ENCODE results near the gene MTAP.

MTAP gene

GRCh38 chr9:21969951-21970799, 167.7 kb downstream of the MTAP start:
- DNase-seq (ENCODE audit: low spot score): no peak

DNA sequence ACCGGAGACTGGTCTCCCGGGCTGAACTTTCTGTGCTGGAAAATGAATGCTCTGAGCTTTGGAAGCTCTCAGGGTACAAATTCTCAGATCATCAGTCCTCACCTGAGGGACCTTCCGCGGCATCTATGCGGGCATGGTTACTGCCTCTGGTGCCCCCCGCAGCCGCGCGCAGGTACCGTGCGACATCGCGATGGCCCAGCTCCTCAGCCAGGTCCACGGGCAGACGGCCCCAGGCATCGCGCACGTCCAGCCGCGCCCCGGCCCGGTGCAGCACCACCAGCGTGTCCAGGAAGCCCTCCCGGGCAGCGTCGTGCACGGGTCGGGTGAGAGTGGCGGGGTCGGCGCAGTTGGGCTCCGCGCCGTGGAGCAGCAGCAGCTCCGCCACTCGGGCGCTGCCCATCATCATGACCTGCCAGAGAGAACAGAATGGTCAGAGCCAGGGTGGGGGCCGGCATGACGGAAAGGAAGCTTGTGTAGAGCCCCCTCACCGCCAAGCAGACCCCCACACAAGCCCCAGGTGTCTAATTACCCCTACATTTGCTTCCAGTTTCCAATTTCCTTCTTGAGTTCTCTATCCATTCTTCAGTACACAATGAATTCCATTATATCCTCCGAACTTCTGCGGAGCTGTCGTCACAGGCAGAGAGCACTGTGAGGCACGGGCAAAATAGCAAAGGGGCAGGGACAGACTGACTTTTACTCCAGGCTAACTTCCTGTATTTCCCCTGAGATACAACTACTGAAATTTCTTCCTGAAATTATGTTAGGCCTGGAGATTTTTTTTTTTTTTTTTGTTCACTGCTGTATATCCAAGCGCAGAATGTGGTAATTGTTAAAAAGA, 168.6 kb downstream of the MTAP start:
- DNase-seq (ENCODE audit: low spot score): no peak

GRCh38 chr9:21972361-21972760, 169.9 kb downstream of the MTAP start:
- no peak for DNase-seq (ENCODE audit: low spot score)

DNA sequence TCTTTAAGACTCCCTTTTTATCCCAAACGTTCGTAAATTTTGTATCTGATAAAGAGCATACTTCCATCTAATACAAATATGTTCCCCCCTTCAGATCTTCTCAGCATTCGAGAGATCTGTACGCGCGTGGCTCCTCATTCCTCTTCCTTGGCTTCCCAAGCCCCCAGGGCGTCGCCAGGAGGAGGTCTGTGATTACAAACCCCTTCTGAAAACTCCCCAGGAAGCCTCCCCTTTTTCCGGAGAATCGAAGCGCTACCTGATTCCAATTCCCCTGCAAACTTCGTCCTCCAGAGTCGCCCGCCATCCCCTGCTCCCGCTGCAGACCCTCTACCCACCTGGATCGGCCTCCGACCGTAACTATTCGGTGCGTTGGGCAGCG, 171.9 kb downstream of the MTAP start:
- DNase-seq (ENCODE audit: low spot score): no peak

GRCh38 chr9:21974722-21975409, 172.4 kb downstream of the MTAP start:
- no peak for DNase-seq (ENCODE audit: low spot score)

DNA sequence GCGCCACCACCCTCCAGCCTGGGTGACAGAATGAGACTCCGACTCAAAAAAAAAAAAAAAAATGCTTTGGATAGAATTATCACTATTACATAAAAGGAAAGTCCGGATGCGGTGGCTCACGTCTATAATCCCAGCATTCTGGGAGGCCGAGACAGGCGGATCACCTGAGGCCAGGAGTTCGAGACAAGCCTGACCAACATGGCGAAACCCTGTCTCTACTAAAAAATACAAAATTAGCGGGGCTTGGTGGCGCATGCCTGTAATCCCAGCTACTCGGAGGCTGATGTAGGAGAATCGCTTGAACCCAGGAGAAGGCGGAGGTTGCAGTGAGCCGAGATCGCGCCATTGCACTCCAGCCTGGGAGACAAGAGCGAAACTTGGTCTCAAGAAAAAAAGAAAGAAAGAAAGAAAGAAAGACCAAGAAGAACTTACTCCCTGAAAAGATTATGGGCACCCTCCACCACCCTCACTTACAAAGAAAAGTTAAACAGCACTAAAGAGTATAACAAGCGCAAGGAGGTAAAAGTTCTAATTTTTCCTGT, 174.0 kb downstream of the MTAP start:
- DNase-seq (ENCODE audit: low spot score): no peak

DNA sequence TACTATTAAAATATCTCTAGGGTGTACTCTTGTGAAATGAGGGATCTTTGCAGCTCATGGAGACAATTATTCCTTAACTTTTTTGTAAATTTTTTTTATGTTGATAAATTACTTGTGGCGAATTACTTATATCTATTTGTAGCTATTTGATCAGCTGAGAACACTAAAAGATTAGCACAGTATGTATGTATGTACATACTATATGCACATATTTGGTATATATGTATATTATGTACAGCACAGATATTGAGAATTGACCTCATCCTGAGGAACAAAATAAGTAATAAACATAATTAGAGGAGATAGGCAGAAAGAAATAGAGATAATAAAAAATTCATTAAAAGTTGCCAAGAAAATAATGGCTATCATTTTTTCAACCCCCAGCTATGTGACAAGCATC, 180.0 kb downstream of the MTAP start:
- DNase-seq (ENCODE audit: low spot score): no peak

- no peak for DNase-seq (ENCODE audit: low spot score)
These were observed 180.6 kb downstream of the MTAP start for GRCh38 chr9:21982861-21983560.

- no peak for DNase-seq (ENCODE audit: low spot score)
These were observed 181.1 kb downstream of the MTAP start for GRCh38 chr9:21983561-21983935.

- no peak for DNase-seq (ENCODE audit: low spot score)
These were observed 181.7 kb downstream of the MTAP start for GRCh38 chr9:21984101-21984500.

DNA sequence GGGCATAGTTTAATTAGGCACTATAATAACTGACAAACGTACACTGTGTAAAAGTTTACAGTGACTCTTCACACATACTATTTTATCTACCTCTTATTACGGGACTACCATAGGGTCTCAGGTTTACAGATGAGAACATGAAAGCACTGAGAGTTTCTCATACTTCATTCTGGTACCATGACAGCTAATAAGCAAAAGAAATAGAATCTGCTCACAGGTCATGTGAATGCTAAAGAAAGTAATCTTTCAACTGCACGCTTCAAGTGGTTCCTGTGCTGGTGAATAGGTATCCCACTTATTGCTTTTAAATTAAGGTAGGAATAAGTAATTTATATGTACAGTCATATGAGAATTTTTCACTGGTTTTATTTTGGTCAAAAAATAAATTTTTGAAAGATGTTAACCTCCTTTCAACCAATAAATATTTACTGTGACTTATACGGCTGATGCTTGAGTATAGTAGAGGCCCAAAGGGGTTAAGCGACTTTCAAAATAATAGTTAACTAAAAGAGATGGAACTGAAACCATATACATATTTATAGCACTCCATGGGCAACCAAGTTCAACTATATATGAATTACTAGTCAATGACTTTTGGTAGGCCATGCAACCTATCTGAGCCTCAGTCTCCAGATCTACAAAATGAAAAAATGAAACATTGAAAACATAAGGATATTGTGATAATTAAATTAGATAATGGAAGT, 183.7 kb downstream of the MTAP start:
- DNase-seq (ENCODE audit: low spot score): no peak

All from globus pallidus (tissue), 1 donor.